ENCODE measurements around the gene CMSS1. TPM values are rescaled to one million over a fixed set of nuclear protein-coding genes. Genes with fewer than 3 reads are reported as not detected.

The CMSS1 gene
- 41.9 TPM for total RNA-seq

DNA sequence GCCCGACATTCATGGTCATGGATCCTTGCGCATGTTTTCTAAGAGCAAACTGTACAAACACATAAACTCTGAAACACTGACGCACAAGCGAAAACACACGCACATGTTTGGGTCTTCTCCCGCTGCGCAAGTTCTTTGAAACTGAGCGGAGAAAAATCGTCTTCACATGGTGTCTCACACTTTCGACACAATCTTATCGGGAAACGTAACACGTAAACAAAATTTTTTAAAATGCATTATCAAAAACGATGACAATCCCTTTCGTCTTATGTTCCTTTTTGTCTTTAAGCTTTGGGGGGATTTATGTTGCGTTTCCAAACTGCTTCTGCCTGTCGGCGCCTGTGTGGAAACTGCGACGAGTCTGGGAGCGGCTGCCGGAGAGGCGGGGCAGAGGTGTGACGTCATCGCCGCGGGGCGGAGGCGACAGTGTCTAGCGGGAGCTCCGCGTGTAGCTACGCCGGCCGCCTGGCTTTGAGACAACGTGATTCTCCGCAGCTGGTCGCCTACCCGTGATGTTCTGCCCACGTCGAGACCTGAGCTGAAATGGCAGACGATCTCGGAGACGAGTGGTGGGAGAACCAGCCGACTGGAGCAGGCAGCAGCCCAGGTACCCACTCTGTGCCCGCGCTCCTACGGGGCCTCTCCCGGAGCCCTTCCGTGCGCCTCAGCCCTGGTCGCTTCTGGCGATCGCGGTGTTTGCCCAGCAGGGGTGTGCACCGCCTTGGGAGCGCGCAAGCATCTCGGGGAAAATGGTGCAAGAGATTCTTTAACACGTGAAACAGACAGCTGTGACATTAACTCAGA is at the start of gene CMSS1:
Gene CMSS1, plus strand, starts transcription at position 426 of the 804 bp plus-strand sequence.
- DNase-seq (ENCODE audit: low spot score), result peak; percentile 96

- no peak for DNase-seq (ENCODE audit: low spot score)
Observed at GRCh38 chr3:99768126-99768525, 49.5 kb upstream of the CMSS1 start.

DNA sequence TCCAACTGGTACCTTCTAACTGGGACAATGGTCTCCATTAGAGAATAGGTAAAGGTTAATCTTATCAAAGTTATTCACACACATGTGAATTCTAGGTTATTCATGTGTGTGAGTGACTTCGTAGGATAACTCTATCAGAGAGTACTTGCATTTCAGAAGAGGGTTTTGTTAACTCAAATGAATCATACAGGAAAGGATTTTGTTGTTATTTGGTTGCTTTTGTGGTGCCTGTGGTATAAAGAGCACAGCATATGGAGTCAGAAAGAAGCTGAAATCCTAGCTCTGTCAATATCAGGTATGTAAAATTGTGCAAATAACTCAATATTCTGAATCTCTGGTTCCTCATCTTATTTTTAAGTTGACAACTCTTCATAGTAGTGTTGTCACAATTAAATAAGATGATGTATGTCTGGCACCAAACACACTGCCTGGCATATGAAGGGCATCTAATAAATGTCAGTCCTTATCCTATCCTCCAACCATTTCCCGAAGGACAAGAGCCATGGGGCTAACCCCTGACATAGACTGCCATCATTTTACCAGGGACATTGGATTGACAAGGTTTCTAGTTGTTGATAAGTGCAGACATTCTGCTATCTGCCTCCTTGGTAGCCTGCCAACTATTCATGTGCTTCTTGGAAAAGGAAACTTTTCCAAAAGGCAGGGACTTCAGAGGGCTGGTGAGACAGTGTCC is 48.7 kb upstream of the CMSS1 start:
- DNase-seq (ENCODE audit: low spot score), result no peak

GRCh38 chr3:99772171-99772570 is 45.5 kb upstream of the CMSS1 start:
- no peak for DNase-seq (ENCODE audit: low spot score)

DNA sequence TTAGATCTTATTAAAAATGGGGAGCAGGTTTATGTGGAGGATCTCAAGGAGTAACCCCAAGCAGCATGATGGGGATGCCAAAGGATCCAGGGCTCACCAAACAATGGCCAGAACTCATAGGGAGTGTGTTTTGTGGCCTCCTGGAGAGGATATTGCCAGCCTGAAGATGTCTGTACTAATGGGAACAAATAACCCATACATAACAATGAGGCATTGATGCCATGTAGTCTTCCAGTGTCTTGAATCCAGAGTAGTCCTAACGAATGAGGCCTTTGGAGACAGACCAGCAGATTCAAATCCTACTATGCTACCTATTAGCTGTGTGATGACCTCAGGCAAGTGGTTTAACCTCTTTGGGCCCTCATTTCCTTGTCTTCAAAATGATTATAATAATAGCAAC is 45.0 kb upstream of the CMSS1 start:
- DNase-seq (ENCODE audit: low spot score), result no peak

DNA sequence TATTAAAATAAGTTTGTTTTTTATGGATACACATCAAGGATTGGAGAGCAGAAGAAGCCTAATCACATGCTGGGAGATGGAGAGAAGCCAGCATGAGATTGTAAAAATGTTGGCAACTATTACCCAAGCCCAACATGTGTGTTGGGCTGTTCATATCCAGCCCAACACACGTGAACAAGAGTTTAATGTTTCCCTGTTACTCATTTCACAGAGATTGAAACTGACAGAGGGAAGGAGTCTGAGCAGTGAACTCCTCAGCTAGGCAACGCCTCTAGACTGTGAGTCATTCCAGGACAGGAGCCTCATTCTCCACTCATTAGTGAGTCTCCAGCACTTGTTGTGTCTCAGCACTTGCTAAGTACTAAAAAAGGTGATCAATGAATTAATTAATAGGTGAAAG is 43.2 kb upstream of the CMSS1 start:
- DNase-seq (ENCODE audit: low spot score), result no peak

- no peak for DNase-seq (ENCODE audit: low spot score)
Observed at GRCh38 chr3:99776516-99777209, 41.0 kb upstream of the CMSS1 start.

DNA sequence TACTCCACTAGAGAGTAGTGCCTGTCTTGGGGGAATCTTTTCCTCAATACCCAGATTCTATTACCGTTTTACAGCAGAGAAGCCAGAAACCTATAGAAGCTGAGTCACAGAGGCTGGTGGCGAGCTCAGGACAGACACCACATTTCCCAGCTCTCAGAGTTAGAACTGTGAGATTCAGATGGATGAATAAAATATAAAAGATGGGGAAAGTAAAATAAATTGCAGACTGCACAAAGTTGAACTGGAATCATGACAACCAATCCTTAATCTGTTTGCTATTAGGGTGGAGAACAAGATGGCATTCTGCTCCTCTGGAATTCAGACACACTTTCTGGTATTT is 40.5 kb upstream of the CMSS1 start:
- no peak for DNase-seq (ENCODE audit: low spot score)

GRCh38 chr3:99777708-99778107 is 40.0 kb upstream of the CMSS1 start:
- DNase-seq (ENCODE audit: low spot score), result no peak

DNA sequence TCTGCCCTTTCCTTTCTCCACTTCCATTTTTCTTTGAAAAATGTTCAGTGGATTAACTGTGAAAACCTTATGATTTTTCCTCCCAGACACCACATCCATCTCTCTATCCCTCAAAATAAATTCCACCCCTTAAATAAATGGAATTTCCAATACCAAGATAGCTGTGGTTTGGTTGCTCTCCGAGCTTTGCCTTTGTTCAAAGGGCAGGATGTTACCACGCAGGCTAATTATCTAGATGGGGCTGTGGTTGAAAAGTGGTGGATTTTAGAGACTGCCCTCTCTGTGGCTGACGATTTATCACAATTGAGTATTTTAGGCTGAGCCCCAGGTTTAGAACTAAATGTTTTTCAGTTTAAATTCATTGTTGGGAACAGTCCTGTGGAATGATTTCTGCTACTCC is 36.9 kb upstream of the CMSS1 start:
- no peak for DNase-seq (ENCODE audit: low spot score)

- no peak for DNase-seq (ENCODE audit: low spot score)
Observed at GRCh38 chr3:99781761-99782160, 35.9 kb upstream of the CMSS1 start.

DNA sequence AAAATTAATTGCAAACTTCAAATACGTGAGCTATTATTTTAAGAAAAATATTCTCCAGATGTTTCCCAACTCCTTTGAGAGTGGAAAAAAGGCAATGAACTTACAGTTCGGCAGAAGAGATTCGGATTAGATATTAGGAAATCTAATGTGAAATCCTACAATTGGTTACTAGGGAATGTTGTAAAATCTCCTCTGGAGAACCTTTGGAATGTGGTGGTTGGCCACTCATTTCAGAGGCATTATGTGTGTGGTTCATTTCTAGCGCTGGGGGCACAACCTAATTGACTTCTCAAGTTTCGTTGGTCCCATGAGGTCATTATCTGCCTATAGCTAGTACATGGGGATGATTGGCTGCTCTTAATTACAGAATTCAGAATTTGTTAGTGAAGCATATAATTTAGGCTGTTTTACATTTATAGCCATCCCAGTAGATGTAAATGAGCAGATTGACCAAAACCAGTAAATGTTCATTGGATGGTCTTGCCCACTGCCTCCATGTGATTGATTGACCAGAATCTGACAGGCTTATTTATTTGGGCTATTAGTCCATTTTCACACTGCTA is 34.6 kb upstream of the CMSS1 start:
- DNase-seq (ENCODE audit: low spot score), result no peak

DNA sequence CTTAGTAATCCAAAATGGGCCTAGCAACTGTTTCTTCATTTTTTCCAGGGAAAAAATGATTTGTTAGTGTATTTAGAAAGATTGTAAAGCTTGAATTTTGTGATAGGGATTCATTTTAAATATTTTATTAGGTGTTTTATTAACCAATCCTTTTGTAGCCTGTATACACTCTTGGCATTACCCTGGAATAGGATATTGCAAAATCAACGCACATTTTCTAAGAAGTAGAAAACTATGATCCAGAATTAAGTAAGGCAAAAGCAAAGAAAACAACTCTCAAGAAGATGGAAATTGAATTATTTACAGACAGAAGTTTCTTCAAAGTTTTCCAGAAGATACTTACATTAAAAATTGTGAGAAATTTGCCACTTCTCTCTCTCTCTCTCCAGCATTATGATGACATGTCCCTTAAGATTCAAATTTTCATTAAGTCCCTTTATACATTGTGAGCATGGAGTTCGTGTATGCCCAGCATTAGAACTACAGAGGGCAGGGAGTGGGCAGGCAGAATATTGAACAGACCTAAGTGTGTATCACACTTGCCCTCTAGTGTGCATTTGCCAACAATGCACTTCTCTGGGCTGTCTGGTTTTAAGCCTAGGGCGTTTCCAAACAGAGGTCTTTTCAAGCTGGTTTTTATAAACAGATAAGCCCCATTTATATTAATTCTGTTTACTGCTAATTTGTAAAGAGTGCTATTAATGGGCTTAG is 28.5 kb upstream of the CMSS1 start:
- DNase-seq (ENCODE audit: low spot score), result no peak

GRCh38 chr3:99794485-99794884 is 23.2 kb upstream of the CMSS1 start:
- no peak for DNase-seq (ENCODE audit: low spot score)

- no peak for DNase-seq (ENCODE audit: low spot score)
Observed at GRCh38 chr3:99795573-99795972, 22.1 kb upstream of the CMSS1 start.

DNA sequence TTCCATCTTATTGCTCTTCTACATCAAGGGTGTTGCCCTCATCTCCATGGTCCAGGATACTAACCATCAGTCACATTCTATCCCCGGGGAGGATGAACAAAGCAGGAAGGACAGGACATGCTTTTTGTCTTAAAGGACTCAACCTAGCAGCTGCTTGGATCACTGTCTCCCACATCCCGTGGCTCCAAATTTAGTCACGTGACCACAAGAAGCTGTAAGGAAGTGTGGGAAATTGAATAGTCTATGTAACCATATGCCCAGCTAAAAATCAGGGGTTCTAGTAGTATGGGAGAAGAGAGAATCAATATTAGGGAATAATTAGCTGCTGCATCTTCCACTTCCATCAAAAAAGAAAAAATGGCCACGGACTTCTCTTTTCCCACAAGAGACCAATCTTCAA is 18.2 kb upstream of the CMSS1 start:
- DNase-seq (ENCODE audit: low spot score), result no peak

DNA sequence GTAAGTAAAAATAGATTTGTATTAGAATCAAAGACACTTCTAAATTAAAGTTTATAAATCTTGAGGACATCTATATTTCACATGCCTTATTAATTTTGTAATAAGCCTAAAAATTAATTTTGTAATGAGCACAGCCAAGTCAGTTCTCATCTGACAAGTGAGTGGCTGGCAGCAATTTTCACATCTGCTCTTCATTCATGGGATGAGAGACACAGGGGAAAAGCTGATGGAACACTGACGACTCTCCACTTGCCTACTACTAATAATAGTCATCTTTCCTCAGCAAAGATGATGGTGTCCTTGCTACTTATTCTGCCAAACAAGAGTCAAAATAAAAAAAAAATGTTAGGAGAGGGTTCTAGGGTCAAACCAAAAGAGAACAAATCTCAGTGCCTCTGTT is 14.4 kb upstream of the CMSS1 start:
- no peak for DNase-seq (ENCODE audit: low spot score)

DNA sequence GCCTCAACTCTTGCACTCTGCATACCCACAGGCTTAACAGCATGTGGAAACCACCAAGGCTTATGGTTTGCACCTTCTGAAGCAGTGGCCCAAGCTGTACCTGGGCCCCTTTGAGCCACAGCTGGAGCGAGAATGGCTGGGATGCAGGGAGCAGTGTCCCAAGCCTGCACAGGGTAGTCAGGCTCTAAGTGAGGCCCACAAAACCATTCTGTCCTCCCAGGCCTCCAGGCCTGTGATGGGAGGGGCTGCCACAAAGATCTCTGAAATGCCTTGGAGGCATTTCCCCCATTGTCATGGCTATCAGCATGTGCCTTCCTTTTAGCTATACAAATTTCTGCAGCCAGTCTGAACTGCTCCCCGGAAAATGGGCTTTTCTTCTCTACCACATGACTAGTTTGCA is 12.5 kb upstream of the CMSS1 start:
- no peak for DNase-seq (ENCODE audit: low spot score)

DNA sequence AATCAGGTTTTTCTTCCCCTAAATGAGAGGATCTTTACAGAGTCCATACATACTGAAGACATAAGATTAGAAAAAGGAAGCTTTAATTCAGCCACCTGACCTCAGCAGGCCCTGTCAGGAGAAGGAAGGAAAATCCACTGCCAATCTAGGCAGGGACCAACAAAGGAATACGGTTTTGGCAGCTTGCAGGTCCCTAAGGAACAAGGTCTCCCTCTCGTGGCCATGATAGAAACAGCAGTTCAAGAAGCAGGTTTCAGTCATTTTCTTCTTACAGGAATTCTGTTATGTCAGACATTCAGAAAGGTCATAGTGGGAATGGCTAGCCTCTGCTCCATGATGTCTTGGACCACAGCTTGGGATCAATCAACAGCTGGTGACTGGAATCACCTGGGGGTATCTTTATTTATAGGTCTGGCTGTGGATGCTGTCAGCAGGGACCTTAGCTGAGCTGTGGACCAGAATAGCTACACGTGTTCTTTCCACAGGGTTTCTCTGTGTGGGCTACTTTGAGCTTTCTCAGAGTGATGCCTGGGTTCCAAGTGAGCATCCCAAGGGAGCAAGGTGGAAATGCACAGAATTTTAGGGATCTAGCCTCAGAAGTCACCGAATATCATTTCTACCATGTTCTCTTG is 9.4 kb upstream of the CMSS1 start:
- no peak for DNase-seq (ENCODE audit: low spot score)

- no peak for DNase-seq (ENCODE audit: low spot score)
Observed at GRCh38 chr3:99809565-99809964, 8.1 kb upstream of the CMSS1 start.

DNA sequence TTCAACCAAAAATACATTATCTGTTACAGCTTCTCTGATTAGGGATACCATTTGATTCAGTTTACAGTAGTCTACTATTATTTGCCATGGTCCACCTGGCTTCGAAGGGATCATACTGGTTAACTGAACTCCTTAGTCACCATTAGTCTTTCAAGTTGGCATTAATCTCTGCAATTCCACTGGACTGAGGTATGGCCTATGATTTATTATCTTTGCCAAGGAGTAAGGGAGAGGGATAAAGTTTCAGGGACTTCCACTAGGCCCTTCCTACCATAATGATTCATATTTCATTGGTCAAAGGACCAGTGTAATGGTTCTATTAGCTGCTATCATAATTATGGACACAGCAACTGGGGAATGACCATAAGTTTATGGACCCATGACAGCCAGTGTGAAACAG is 7.3 kb upstream of the CMSS1 start:
- DNase-seq (ENCODE audit: low spot score), result no peak

DNA sequence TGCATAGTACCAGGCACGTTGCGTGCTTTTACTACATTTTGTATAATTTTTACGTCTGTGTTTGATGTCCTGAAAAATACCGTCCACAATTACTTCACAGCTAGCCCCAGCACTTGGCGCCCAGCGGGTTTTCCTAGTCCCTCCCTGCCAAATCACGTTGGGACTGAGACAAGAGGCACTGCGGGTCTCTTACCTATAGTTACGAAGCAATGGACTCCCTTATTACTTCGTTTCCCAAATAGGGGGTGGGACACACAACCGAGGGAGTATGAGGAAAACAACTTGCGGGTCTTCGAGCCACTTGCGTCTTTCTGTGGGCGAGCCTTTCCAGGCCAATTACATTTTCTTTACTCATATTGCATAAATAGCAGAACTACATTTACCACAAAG is 620 bp upstream of the CMSS1 start:
- DNase-seq (ENCODE audit: low spot score), result no peak
